HCT116 (cell line): Measurements from ENCODE around the gene UAP1L1. TPM values are rescaled to one million over a fixed set of nuclear protein-coding genes. Genes with fewer than 3 reads are reported as not detected.
A peak's percentile ranks its signal among the peaks of the same experiment; 100 is the strongest.

Source experiments
- ATAC-seq: fragments of 200-7000 bp; cut with Tn5 transposase; 2 replicates; pipeline ENCODE4 v1.9.1; 2020; ENCODE audit warnings: mild to moderate bottlenecking, moderate library complexity
- BruUV-seq: library from RNA; stranded (reverse); fragments of 400-500 nt; replicated peaks from 2 replicates; lab custom pipeline; 2021; lab: Mats Ljungman, UMichigan
- CTCF ChIA-PET: fragments of 300-600 bp; sonication (Branson Sonifier 250); formaldehyde crosslinking; loops from one replicate; lab custom pipeline; 2021; ENCODE audit warnings: antibody characterized with exemption; lab: Charles Lee
- POLR2A ChIA-PET: fragments of 300-600, 350-600 bp; sonication (Branson Sonifier 250); formaldehyde crosslinking; loops from one replicate; lab custom pipeline; 2021; ENCODE audit warnings: antibody characterized with exemption; lab: Charles Lee
- RAD21 ChIA-PET, 2 experiments: fragments of 300-600 bp; sonication (Branson Sonifier 250); formaldehyde crosslinking; loops; one replicate each; lab custom pipeline; 2023; ENCODE audit warnings: low total read pairs in 2 of 2; ENCODE audit not compliant: uncharacterized antibody in 2 of 2, unreplicated experiment in 2 of 2, low non-redundant PET in 1 of 2; lab: Charles Lee
- DNase-seq: peaks from one replicate; pipeline ENCODE4 v3.0.0-alpha.2; 2010; ENCODE audit warnings: low read depth, low spot score
- H2AFZ ChIP-seq: fragments of 200-600 bp; shearing (Covaris generic), sonication (generic); 2 replicates; pipeline ENCODE4 v1.6.1; 2017; ENCODE audit warnings: low read depth, mixed run types, mixed read lengths, antibody characterized with exemption, low read length; ENCODE audit not compliant: poor library complexity, severe bottlenecking
- H3K27ac ChIP-seq: 2 replicates; pipeline ENCODE4 v1.5.1; 2012; ENCODE audit warnings: low read depth, low read length
- H3K27me3 ChIP-seq: fragments of 200-600 bp; sonication (generic); 2 replicates; pipeline ENCODE4 v1.6.1; 2016; ENCODE audit warnings: mixed run types, low read length, mixed read lengths; ENCODE audit not compliant: insufficient read depth
- H3K36me3 ChIP-seq, 2 experiments: fragments of 200-500 bp in 1 of 2; fragments of 200-600 bp in 1 of 2; sonication (Bioruptor generic) in 1 of 2; sonication (generic) in 1 of 2; 2 replicates each; pipeline versions ENCODE4 v1.5.1 to v1.6.1; 2014 to 2016; ENCODE audit warnings: low read length in 2 of 2, inconsistent platforms in 1 of 2, mixed read lengths in 1 of 2, mixed run types in 1 of 2; ENCODE audit not compliant: insufficient read depth in 2 of 2, control insufficient read depth in 1 of 2
- H3K4me1 ChIP-seq, 2 experiments: fragments of 200-600 bp in 1 of 2; sonication (generic) in 1 of 2; 2 replicates each; pipeline versions ENCODE4 v1.5.1 to v1.6.1; 2012 to 2017; ENCODE audit warnings: low read length in 2 of 2, inconsistent platforms in 1 of 2, mild to moderate bottlenecking in 1 of 2, mixed read lengths in 1 of 2, mixed run types in 1 of 2, moderate library complexity in 1 of 2; ENCODE audit not compliant: insufficient read depth in 2 of 2, control insufficient read depth in 1 of 2
- H3K4me2 ChIP-seq: fragments of 200-600 bp; sonication (generic); 2 replicates; pipeline ENCODE4 v1.6.1; 2017; ENCODE audit warnings: mixed run types, low read length, mixed read lengths
- H3K4me3 ChIP-seq, 2 experiments: fragments of 200-600 bp in 1 of 2; sonication (generic) in 1 of 2; replicated peaks in 1 of 2; 2 replicates each; pipeline ENCODE4 v1.5.1; 2011 to 2016; ENCODE audit warnings: low read length in 2 of 2, control low read depth in 1 of 2, low read depth in 1 of 2, mild to moderate bottlenecking in 1 of 2, mixed read lengths in 1 of 2, mixed run types in 1 of 2
- H3K79me2 ChIP-seq: fragments of 200-600 bp; sonication (generic); 2 replicates; pipeline ENCODE4 v1.6.1; 2017; ENCODE audit warnings: mild to moderate bottlenecking, mixed run types, low read length, moderate library complexity, mixed read lengths; ENCODE audit not compliant: insufficient read depth
- H3K9ac ChIP-seq: fragments of 200-600 bp; sonication (generic); 2 replicates; pipeline ENCODE4 v1.6.1; 2016; ENCODE audit warnings: low read length, mixed read lengths
- H3K9me2 ChIP-seq: fragments of 200-600 bp; sonication (generic), shearing (Covaris generic); 2 replicates; pipeline ENCODE4 v1.6.1; 2017; ENCODE audit warnings: mixed run types, mild to moderate bottlenecking, moderate library complexity; ENCODE audit not compliant: insufficient read depth
- H3K9me3 ChIP-seq, 2 experiments: fragments of 200-500 bp in 1 of 2; fragments of 200-600 bp in 1 of 2; sonication (Bioruptor generic) in 1 of 2; sonication (generic) in 1 of 2; 2 replicates each; pipeline ENCODE4 v1.6.1; 2014 to 2017; ENCODE audit warnings: low read length in 2 of 2, mixed read lengths in 2 of 2, inconsistent platforms in 1 of 2, low read depth in 1 of 2, mild to moderate bottlenecking in 1 of 2, mixed run types in 1 of 2, moderate library complexity in 1 of 2; ENCODE audit not compliant: control insufficient read depth in 1 of 2, insufficient read depth in 1 of 2
- H4K20me1 ChIP-seq: fragments of 200-600 bp; sonication (generic), shearing (Covaris generic); 2 replicates; pipeline ENCODE4 v1.6.1; 2017; ENCODE audit warnings: mixed run types, mild to moderate bottlenecking, moderate library complexity; ENCODE audit not compliant: insufficient read depth
- CBX3 ChIP-seq: IDR thresholded peaks from 2 replicates; pipeline ENCODE4 v1.6.1; 2012; ENCODE audit warnings: low read depth
- MAX ChIP-seq: IDR thresholded peaks from 2 replicates; pipeline ENCODE4 v1.6.1; 2012
- POLR2A ChIP-seq: IDR thresholded peaks from 2 replicates; pipeline ENCODE4 v1.7.0; 2011; ENCODE audit warnings: borderline replicate concordance; ENCODE audit not compliant: insufficient read depth, insufficient read length; ENCODE audit errors: extremely low read depth
- POLR2AphosphoS5 ChIP-seq: IDR thresholded peaks from 2 replicates; pipeline ENCODE4 v1.6.1; 2011; ENCODE audit warnings: mild to moderate bottlenecking, low read depth, low read length, moderate library complexity
- SRF ChIP-seq: IDR thresholded peaks from 2 replicates; pipeline ENCODE4 v1.6.1; 2012; ENCODE audit warnings: low read depth
- TCF7L2 ChIP-seq: IDR thresholded peaks from 2 replicates; pipeline ENCODE4 v1.7.0; 2011; ENCODE audit warnings: borderline replicate concordance, inconsistent platforms; ENCODE audit not compliant: insufficient read depth, insufficient read length; ENCODE audit errors: extremely low read depth
- YY1 ChIP-seq: IDR thresholded peaks from 2 replicates; pipeline ENCODE4 v1.6.1; 2011; ENCODE audit warnings: low read length, low read depth, moderate library complexity, mild to moderate bottlenecking; ENCODE audit not compliant: insufficient replicate concordance; ENCODE audit errors: extremely low read depth
- ZBTB33 ChIP-seq: IDR thresholded peaks from 2 replicates; pipeline ENCODE4 v1.6.1; 2011; ENCODE audit warnings: mild to moderate bottlenecking, low read length, moderate library complexity; ENCODE audit not compliant: insufficient replicate concordance; ENCODE audit errors: extremely low read depth
- ZFX ChIP-seq: fragments of 450-650 bp; IDR thresholded peaks from 2 replicates; pipeline ENCODE4 v1.6.1; 2017
- intact Hi-C: fragments of 100-400 bp; cut with micrococcal nuclease; formaldehyde crosslinking; loops from 2 replicates; pipeline ENCODE4 v1.10.0; 2022
- total RNA-seq: library from RNA; stranded (reverse); gene quantifications from one replicate; pipeline ENCODE4 v1.2.1, GENCODE V29; 2021; ENCODE audit not compliant: unreplicated experiment

Gene UAP1L1
- total RNA-seq, 1 experiment from 2014 or later = 11.0 TPM

GRCh38 chr9:137129456-137130175 is 52.3 kb downstream of the UAP1L1 start:
- ChIA-PET RAD21 (interaction anchor here in 1 of 2 experiments (1.0 kb wide), 2 partner anchors 97 to 107 kb away, joined by 3 read pairs; partner anchors contain the start of gene RNF224), POLR2A (interaction anchor here (0.8 to 1.6 kb wide), 7 partner anchors 21 to 111 kb away, joined by 3 to 20 read pairs (median 4); partner anchors contain the start of genes MAN1B1, RNF224 and TPRN), CTCF (interaction anchor here (0.9 to 3.3 kb wide), 5 partner anchors 21 to 107 kb away, joined by 3 to 21 read pairs (median 8); partner anchors contain the start of gene RNF224)
- Histone ChIP-seq H3K9ac (peak overlapping the region; percentile 97), H3K4me3 (peak overlapping the region; percentile 85 to 94), H3K9me2 (no peaks in the 10 kb centered on the region), H4K20me1 (0 out of 2 replicates have a peak, but pooled peaks cover 3% of the 10 kb centered on the region), H3K4me1 (peaks cover 22 to 37% of the 10 kb centered on the region in 2 experiments), H3K9me3 (no peaks in the 10 kb centered on the region), H3K4me2 (peak overlapping the region; percentile 86), H2AFZ (no peak overlapping the region), H3K79me2 (peaks cover 31% of the 10 kb centered on the region), H3K27me3 (no peaks in the 10 kb centered on the region), H3K27ac (peak overlapping the region; percentile 89), H3K36me3 (no peaks in the 10 kb centered on the region)
- peak; percentile 81 for DNase-seq
- TF ChIP-seq TCF7L2 (peak; percentile 47), YY1 (peak; percentile 93), POLR2AphosphoS5 (peak; percentile 96), ZFX (peak; percentile 79; the same call in 1 of the 2 replicates), SRF (no peak), POLR2A (peak; percentile 67), CBX3 (no peak), MAX (peak; percentile 91), ZBTB33 (peak; percentile 31)
- BruUV-seq = no TSS peak
- ATAC-seq = peak; percentile 97
- intact Hi-C loops = no loop called here
